GM06990 (cell line): ENCODE data around the gene TIMELESS.

Experiments
- DNase-seq: peaks from one replicate; pipeline ENCODE4 v3.0.0-alpha.2; 2011; ENCODE audit not compliant: insufficient read length; ENCODE audit errors: extremely low read depth
- H3K27me3 ChIP-seq: replicated peaks from 2 replicates; pipeline ENCODE4 v1.6.0; 2011; ENCODE audit warnings: low read length; ENCODE audit not compliant: control insufficient read depth, insufficient read depth
- H3K36me3 ChIP-seq: 2 replicates; pipeline ENCODE4 v1.5.1; 2011; ENCODE audit warnings: low read length; ENCODE audit not compliant: control insufficient read depth, insufficient read depth
- H3K4me3 ChIP-seq: replicated peaks from 2 replicates; pipeline ENCODE4 v1.5.1; 2011; ENCODE audit warnings: low read depth, mild to moderate bottlenecking, control low read depth, low read length
- CTCF ChIP-seq: IDR thresholded peaks from 2 replicates; pipeline ENCODE4 v1.5.1; 2011; ENCODE audit warnings: low read length, control low read depth, mild to moderate bottlenecking, inconsistent platforms; ENCODE audit not compliant: insufficient read depth, poor library complexity, severe bottlenecking

The TIMELESS gene

GRCh38 chr12:56431850-56432249, 17.4 kb downstream of the TIMELESS start:
- H3K27me3 ChIP-seq: no peaks in the 10 kb centered on the region
- TF ChIP-seq CTCF: no peak
- peaks cover 11% of the 10 kb centered on the region for H3K36me3 ChIP-seq
- H3K4me3 ChIP-seq: no peak overlapping the region
- DNase-seq: no peak

- H3K27me3 ChIP-seq: no peaks in the 10 kb centered on the region
- DNase-seq: no peak
- H3K36me3 ChIP-seq: peaks cover 11% of the 10 kb centered on the region
- no peak for TF ChIP-seq CTCF
- H3K4me3 ChIP-seq: no peak overlapping the region
Observed at GRCh38 chr12:56431288-56431687, 17.9 kb downstream of the TIMELESS start.

- TF ChIP-seq CTCF: no peak
- peaks cover 25% of the 10 kb centered on the region for H3K36me3 ChIP-seq
Observed at GRCh38 chr12:56425940-56426438, 23.2 kb downstream of the TIMELESS start.

GRCh38 chr12:56425193-56425592, 24.0 kb downstream of the TIMELESS start:
- DNase-seq: no peak
- Histone ChIP-seq H3K27me3 (no peaks in the 10 kb centered on the region), H3K36me3 (peaks cover 30% of the 10 kb centered on the region), H3K4me3 (no peak overlapping the region)
- TF ChIP-seq CTCF: no peak

More at GRCh38 chr12:56425940-56426438, 23.2 kb downstream of the TIMELESS start:
- no peak for DNase-seq
- H3K4me3 ChIP-seq: no peak overlapping the region
- no peaks in the 10 kb centered on the region for H3K27me3 ChIP-seq

- Histone ChIP-seq H3K36me3 (peaks cover 29% of the 10 kb centered on the region), H3K4me3 (no peak overlapping the region), H3K27me3 (no peaks in the 10 kb centered on the region)
- DNase-seq: no peak
- TF ChIP-seq CTCF: no peak
Observed at GRCh38 chr12:56420411-56420810, 28.8 kb downstream of the TIMELESS start.

- H3K4me3 ChIP-seq: no peak overlapping the region
- DNase-seq: no peak
- no peak for TF ChIP-seq CTCF
- H3K27me3 ChIP-seq: no peaks in the 10 kb centered on the region
- H3K36me3 ChIP-seq: peaks cover 22% of the 10 kb centered on the region
Observed at GRCh38 chr12:56417739-56418138, 31.5 kb downstream of the TIMELESS start.
